Omental fat pad (tissue), 4 donors: Measurements from ENCODE around the gene MRC1. TPM values are rescaled to one million over a fixed set of nuclear protein-coding genes. Genes with fewer than 3 reads are reported as not detected.
"Not testable (repeated sequence)": the region's sequence is repeated elsewhere in the genome, so short reads cannot be mapped to it uniquely, and the experiment has no call there.

Experiments
- ATAC-seq: fragments of 150-250 bp; one replicate; pipeline ENCODE4 v1.9.1; 2016; ENCODE audit warnings: mild to moderate bottlenecking, moderate library complexity; ENCODE audit not compliant: low FRiP score
- DNase-seq: peaks from one replicate; pipeline ENCODE4 v3.0.0-alpha.2; 2019; ENCODE audit warnings: low spot score
- total RNA-seq, 4 donors: library from RNA; depleted of rRNA; stranded (reverse); fragments of >200 nt; gene quantifications; one replicate each; pipeline ENCODE4 v1.1.0, GENCODE V29; 2016
- TF ChIP-seq, protein P1 (sequence below), 3 donors: fragments of 450-650 bp; IDR thresholded peaks; one replicate each; pipeline ENCODE4 v1.5.1; 2016 to 2017; ENCODE audit warnings: antibody characterized with exemption in 3 of 3, mild to moderate bottlenecking in 3 of 3, moderate library complexity in 2 of 3

MRC1 gene
- total RNA-seq, 4 donors from 2014 or later = 130 to 206 (median 139) TPM

DNA sequence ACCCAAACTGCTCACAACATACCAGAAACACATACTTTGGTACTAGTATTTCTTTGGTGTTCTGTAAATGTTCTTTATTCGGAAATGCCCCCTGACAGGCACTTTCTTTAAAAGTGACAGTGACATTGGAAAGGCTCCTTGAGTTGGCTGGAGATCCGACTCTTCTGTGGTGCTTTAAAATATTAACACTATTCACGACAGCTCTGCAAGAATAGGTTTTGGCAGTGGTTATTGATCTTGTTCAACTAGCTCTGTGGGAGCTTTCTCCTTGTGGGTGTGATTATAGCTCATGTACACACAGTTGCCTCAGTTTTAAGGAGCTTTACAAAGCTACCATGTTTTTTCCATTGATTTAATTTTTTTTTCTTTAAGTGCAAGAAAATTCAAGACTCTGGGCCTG is 112.2 kb downstream of the MRC1 start:
- DNase-seq (no peak), ATAC-seq (no peak)
- TF ChIP-seq, protein P1, sequence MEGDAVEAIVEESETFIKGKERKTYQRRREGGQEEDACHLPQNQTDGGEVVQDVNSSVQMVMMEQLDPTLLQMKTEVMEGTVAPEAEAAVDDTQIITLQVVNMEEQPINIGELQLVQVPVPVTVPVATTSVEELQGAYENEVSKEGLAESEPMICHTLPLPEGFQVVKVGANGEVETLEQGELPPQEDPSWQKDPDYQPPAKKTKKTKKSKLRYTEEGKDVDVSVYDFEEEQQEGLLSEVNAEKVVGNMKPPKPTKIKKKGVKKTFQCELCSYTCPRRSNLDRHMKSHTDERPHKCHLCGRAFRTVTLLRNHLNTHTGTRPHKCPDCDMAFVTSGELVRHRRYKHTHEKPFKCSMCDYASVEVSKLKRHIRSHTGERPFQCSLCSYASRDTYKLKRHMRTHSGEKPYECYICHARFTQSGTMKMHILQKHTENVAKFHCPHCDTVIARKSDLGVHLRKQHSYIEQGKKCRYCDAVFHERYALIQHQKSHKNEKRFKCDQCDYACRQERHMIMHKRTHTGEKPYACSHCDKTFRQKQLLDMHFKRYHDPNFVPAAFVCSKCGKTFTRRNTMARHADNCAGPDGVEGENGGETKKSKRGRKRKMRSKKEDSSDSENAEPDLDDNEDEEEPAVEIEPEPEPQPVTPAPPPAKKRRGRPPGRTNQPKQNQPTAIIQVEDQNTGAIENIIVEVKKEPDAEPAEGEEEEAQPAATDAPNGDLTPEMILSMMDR (IDR thresholded peaks at IDR 0.05) = no peak

- TF ChIP-seq, protein P1 (IDR thresholded peaks at IDR 0.05) = no peak
- ATAC-seq = peak; percentile 79
- DNase-seq = no peak
Observed at GRCh38 chr10:17923728-17924127, 114.6 kb downstream of the MRC1 start.

DNA sequence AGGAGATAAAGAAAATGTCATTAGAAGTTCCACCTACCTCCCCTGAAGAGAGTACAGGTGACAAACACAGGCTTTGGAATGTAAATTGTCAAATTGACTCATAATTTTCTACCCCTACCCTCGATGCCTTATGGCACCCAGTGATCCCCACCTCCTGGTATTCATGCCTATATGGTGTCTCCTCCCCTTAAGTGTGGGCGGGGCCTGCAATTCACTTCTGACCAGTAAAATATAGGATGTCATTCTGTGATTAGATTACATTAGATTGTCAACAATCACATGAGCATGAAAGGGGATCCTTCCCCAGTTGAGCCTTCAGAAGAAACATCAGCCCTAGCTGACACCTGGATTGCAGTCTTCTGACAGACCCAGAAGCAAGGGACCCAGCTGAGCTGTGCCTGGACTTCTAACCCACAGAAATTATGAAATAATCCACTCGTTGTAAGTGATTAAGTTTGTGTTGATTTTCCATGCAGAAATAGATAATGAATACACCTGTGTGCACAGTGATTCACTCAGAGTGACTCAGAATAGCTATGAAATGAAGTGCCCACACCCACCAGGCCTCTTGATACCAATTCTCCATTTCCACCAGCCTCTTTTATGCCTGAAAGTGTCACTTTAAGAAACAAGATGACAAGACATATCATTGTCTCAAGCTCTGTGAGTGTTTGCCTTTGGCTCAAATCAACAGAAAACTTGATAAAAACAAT is 134.0 kb downstream of the MRC1 start:
- TF ChIP-seq, protein P1 (IDR thresholded peaks at IDR 0.05) = no peak
- ATAC-seq = no peak
- DNase-seq = no peak

DNA sequence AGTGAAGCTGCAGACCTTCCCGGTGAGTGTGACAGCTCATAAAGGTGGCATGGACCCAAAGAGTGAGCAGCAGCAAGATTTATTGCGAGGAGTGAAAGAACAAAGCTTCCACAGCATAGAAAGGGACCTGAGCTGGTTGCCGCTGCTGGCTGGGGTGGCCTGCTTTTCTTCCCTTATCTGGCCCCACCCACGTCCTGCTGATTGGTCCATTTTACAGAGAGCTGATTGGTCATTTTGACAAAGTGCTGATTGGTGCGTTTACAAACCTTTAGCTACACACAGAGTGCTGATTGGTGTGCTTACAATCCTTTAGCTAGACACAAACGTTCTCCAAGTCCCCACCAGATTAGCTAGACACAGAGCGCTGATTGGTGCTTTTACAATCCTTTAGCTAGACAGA is 141.1 kb downstream of the MRC1 start:
- not testable (repeated sequence) for ATAC-seq, DNase-seq

- ATAC-seq = no peak
- TF ChIP-seq, protein P1 (IDR thresholded peaks at IDR 0.05) = no peak
- DNase-seq = no peak
Observed at GRCh38 chr10:17950726-17951125, 141.6 kb downstream of the MRC1 start.

DNA sequence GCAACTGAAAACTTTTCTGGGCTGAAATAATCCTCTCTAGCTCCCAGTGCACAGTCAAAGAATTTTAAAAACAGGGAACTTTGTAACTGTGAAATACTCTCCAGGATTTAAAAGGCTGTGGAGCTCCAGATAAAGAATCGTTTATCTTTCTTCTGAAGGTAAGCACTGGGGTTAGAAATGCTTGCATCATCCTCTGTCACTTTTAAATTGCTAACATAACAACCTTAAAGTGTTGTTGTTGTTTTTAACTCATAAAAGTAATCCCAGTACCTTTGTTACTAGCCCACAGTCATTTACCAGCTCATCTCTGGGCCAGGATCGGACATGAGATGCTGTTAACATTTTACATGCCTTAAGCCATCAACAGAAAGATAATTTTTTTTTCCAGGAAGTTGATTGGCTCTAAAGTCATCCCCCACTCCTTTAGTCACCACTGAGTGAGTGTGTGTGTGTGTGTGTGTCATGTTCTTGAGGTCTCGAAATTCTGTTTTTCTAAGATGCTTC is 142.8 kb downstream of the MRC1 start, which contains the start of gene SLC39A12:
Gene SLC39A12 (plus strand): TSS at position 51 of the 504 bp plus-strand sequence. CDS start 1,359 bp downstream, outside the sequence.
- TF ChIP-seq, protein P1 (IDR thresholded peaks at IDR 0.05) = no peak
- DNase-seq (no peak), ATAC-seq (no peak)

GRCh38 chr10:17954372-17954771 is 145.2 kb downstream of the MRC1 start:
- not testable (repeated sequence) for ATAC-seq, DNase-seq

DNA sequence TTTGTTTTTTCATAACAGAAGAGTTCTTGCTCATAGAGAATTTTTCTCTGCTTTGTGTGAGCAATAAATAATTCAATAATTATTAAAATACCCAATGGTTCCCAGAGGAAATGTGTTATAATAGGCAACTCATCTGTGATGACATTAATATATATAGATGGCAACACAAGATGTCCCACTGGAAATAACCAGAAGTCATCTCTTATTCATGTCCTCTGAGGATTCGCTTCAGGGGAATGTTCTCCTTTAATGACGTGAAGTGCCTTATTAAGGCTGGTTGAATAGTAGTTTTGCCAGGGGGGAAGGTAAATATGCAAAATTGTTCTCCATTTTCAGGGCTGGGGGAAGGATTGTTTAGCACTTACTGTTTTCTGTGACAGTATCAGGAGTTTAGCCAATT is 145.7 kb downstream of the MRC1 start:
- no peak for ATAC-seq
- DNase-seq = no peak
- TF ChIP-seq, protein P1 (IDR thresholded peaks at IDR 0.05) = no peak
